ENCODE measurements around the gene XRCC3. TPM values are rescaled to one million over a fixed set of nuclear protein-coding genes. Genes with fewer than 3 reads are reported as not detected.

The XRCC3 gene
- total RNA-seq, 1 donor from 2014 or later: 5.6 TPM

GRCh38 chr14:103675957-103676356 lies 39.3 kb downstream of the XRCC3 start:
- Histone ChIP-seq H3K9me3 (no peaks in the 10 kb centered on the region), H3K36me3 (peaks cover 100% of the 10 kb centered on the region), H3K4me1 (peaks cover 10% of the 10 kb centered on the region), H3K27ac (no peak overlapping the region), H3K4me3 (no peak overlapping the region), H3K27me3 (no peaks in the 10 kb centered on the region)
- DNase-seq: no peak
- ATAC-seq: peak; percentile 9
- no peak for TF ChIP-seq CTCF (IDR thresholded peaks at IDR 0.05)
- intact Hi-C loops (cut with DNase I): no loop called here

- H3K27ac ChIP-seq: no peak overlapping the region
These were observed 43.3 kb downstream of the XRCC3 start for GRCh38 chr14:103671911-103672310.

GRCh38 chr14:103669370-103669769 lies 45.9 kb downstream of the XRCC3 start:
- Histone ChIP-seq H3K36me3 (peaks cover 90% of the 10 kb centered on the region), H3K4me1 (no peaks in the 10 kb centered on the region), H3K27me3 (no peaks in the 10 kb centered on the region), H3K27ac (no peak overlapping the region), H3K9me3 (no peaks in the 10 kb centered on the region), H3K4me3 (no peak overlapping the region)
- TF ChIP-seq CTCF (IDR thresholded peaks at IDR 0.05): no peak
- ATAC-seq (no peak), DNase-seq (no peak)
- intact Hi-C loops (cut with DNase I): no loop called here

More at GRCh38 chr14:103671911-103672310, 43.3 kb downstream of the XRCC3 start:
- no peak overlapping the region for H3K4me3 ChIP-seq
- no peaks in the 10 kb centered on the region for H3K4me1 ChIP-seq
- no peaks in the 10 kb centered on the region for H3K27me3 ChIP-seq
- intact Hi-C loops (cut with DNase I): no loop called here
- no peak for ATAC-seq
- DNase-seq: no peak
- H3K36me3 ChIP-seq: peaks cover 99% of the 10 kb centered on the region
- TF ChIP-seq CTCF (IDR thresholded peaks at IDR 0.05): no peak
- H3K9me3 ChIP-seq: no peaks in the 10 kb centered on the region

GRCh38 chr14:103668117-103668516 lies 47.1 kb downstream of the XRCC3 start:
- Histone ChIP-seq H3K4me1 (peaks cover 7% of the 10 kb centered on the region), H3K9me3 (no peaks in the 10 kb centered on the region), H3K4me3 (no peak overlapping the region), H3K36me3 (peaks cover 88% of the 10 kb centered on the region), H3K27me3 (no peaks in the 10 kb centered on the region), H3K27ac (no peak overlapping the region)
- ATAC-seq: no peak
- no peak for TF ChIP-seq CTCF (IDR thresholded peaks at IDR 0.05)
- DNase-seq: no peak
- intact Hi-C loops (cut with DNase I): no loop called here

GRCh38 chr14:103667671-103668070 lies 47.6 kb downstream of the XRCC3 start:
- Histone ChIP-seq H3K4me1 (peaks cover 7% of the 10 kb centered on the region), H3K4me3 (no peak overlapping the region), H3K36me3 (peaks cover 88% of the 10 kb centered on the region), H3K9me3 (no peaks in the 10 kb centered on the region), H3K27ac (no peak overlapping the region), H3K27me3 (no peaks in the 10 kb centered on the region)
- intact Hi-C loops (cut with DNase I): no loop called here
- ATAC-seq (no peak), DNase-seq (no peak)
- TF ChIP-seq CTCF (IDR thresholded peaks at IDR 0.05): no peak

- H3K4me3 ChIP-seq: no peak overlapping the region
- peak; percentile 18 for ATAC-seq
- H3K36me3 ChIP-seq: peaks cover 88% of the 10 kb centered on the region
- H3K27me3 ChIP-seq: no peaks in the 10 kb centered on the region
- no peak for TF ChIP-seq CTCF (IDR thresholded peaks at IDR 0.05)
- H3K27ac ChIP-seq: peak overlapping the region; percentile 62
- intact Hi-C loops (cut with DNase I): no loop called here
- peaks cover 7% of the 10 kb centered on the region for H3K4me1 ChIP-seq
- no peak for DNase-seq
- H3K9me3 ChIP-seq: no peaks in the 10 kb centered on the region
These were observed 51.7 kb downstream of the XRCC3 start for GRCh38 chr14:103663506-103663905.
